ENCODE results near the gene GNPTAB.

- no peak for TF ChIP-seq CTCF (IDR thresholded peaks at IDR 0.05)
- TF ChIP-seq POLR2A (IDR thresholded peaks at IDR 0.05): no peak
Measured at GRCh38 chr12:101780599-101780998, 50.2 kb downstream of the GNPTAB start.

Data from tibial nerve (tissue), 3 donors.